H1 (cell line): Measurements from ENCODE around the gene PAQR4. TPM values are rescaled to one million over a fixed set of nuclear protein-coding genes. Genes with fewer than 3 reads are reported as not detected.

ENCODE experiments used
- BRCA1 ChIP-seq: IDR thresholded peaks from 2 replicates; pipeline ENCODE4 v1.6.1; 2012; ENCODE audit warnings: low read depth, low read length, improper control_type of control experiment
- CHD7 ChIP-seq: fragments of 300-600 bp; sonication (generic); IDR thresholded peaks from 2 replicates; pipeline ENCODE4 v1.7.1; 2012; ENCODE audit warnings: low read length, moderate library complexity, mild to moderate bottlenecking, inconsistent platforms; ENCODE audit not compliant: insufficient replicate concordance
- EGR1 ChIP-seq: IDR thresholded peaks from 2 replicates; pipeline ENCODE4 v1.6.1; 2011; ENCODE audit warnings: low read depth, low read length, borderline replicate concordance
- EZH2 ChIP-seq: fragments of 200-600 bp; sonication (generic); IDR thresholded peaks from 2 replicates; pipeline ENCODE4 v1.7.1; 2012; ENCODE audit warnings: low read depth, mild to moderate bottlenecking, moderate library complexity, low read length, inconsistent platforms; ENCODE audit not compliant: severe bottlenecking
- GABPA ChIP-seq: IDR thresholded peaks from 2 replicates; pipeline ENCODE4 v1.6.1; 2011; ENCODE audit warnings: mild to moderate bottlenecking, low read length, moderate library complexity, borderline replicate concordance; ENCODE audit not compliant: insufficient read depth
- GTF2F1 ChIP-seq: IDR thresholded peaks from 2 replicates; pipeline ENCODE4 v1.6.1; 2012; ENCODE audit warnings: low read depth, low read length, improper control_type of control experiment, borderline replicate concordance
- NANOG ChIP-seq: IDR thresholded peaks from 2 replicates; pipeline ENCODE4 v1.6.1; 2011; ENCODE audit warnings: low read length, low read depth, mild to moderate bottlenecking, inconsistent platforms; ENCODE audit not compliant: insufficient read depth, poor library complexity, severe bottlenecking
- RFX5 ChIP-seq: IDR thresholded peaks from 2 replicates; pipeline ENCODE4 v1.6.1; 2011; ENCODE audit warnings: low read depth, low read length, improper control_type of control experiment, borderline replicate concordance
- SUZ12 ChIP-seq: fragments of 200-600 bp; sonication (generic); IDR thresholded peaks from 2 replicates; pipeline ENCODE4 v1.6.1; 2012; ENCODE audit warnings: mild to moderate bottlenecking, inconsistent platforms, low read length, moderate library complexity, mixed read lengths
- polyA plus RNA-seq, 7 experiments: library from polyadenylated mRNA; depleted of rRNA in 3 of 7; stranded (reverse) in 5 of 7; unstranded in 2 of 7; fragments of >200 nt in 5 of 7; fragments of 200-250 nt in 2 of 7; gene quantifications; 1 replicate in 5 of 7; 2 replicates in 1 of 7; 4 replicates in 1 of 7; pipeline versions ENCODE4 v1.2.1 to v1.2.3, GENCODE V29; 2011 to 2013; ENCODE audit warnings: missing spikeins in 2 of 7, mixed read lengths in 2 of 7
- total RNA-seq: library from RNA; stranded (reverse); fragmentation: NEBNext Ultra II Directional; extraction: Animal tissue kit (Norgen Biotek cat#: 25700); gene quantifications from 2 replicates; pipeline ENCODE4 v1.2.1, GENCODE V29; 2021
- TF ChIP-seq, protein P1 (sequence below): IDR thresholded peaks from 2 replicates; pipeline ENCODE4 v1.6.1; 2012; ENCODE audit warnings: low read length, inconsistent platforms

Gene PAQR4
- total and polyA plus RNA-seq, 2 of the 8 experiments (the other 6 are each of a cell fraction or from before 2014, with no cell fraction given): 28.2 to 34.6 TPM

DNA sequence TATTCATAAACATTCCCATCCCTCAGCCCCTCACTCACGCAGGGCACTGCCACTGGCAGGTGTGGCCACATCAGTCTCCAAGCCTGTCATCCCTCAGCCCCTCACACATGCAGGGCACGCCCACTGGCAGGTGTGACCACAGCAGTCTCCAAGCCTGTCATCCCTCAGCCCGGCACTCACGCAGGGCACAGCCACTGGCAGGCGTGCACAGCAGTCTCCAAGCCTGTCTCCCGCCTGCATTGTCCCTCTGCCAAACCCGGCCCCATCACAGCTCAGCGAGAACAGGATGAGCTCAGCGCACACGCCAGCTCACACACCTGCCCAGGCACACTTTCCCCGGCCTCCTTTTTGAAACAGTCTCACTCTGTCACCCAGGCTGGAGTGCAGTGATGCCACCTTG is 16.5 kb upstream of the PAQR4 start (continued):
- no peak for TF ChIP-seq CHD7
- no peak for TF ChIP-seq GTF2F1
- no peak for TF ChIP-seq SUZ12
- no peak for TF ChIP-seq GABPA
- no peak for TF ChIP-seq BRCA1
- no peak for TF ChIP-seq NANOG
- no peak for TF ChIP-seq EZH2
- TF ChIP-seq RFX5: no peak
- TF ChIP-seq EGR1: no peak
- TF ChIP-seq, protein P1, sequence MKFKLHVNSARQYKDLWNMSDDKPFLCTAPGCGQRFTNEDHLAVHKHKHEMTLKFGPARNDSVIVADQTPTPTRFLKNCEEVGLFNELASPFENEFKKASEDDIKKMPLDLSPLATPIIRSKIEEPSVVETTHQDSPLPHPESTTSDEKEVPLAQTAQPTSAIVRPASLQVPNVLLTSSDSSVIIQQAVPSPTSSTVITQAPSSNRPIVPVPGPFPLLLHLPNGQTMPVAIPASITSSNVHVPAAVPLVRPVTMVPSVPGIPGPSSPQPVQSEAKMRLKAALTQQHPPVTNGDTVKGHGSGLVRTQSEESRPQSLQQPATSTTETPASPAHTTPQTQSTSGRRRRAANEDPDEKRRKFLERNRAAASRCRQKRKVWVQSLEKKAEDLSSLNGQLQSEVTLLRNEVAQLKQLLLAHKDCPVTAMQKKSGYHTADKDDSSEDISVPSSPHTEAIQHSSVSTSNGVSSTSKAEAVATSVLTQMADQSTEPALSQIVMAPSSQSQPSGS: no peak
- TF ChIP-seq, all 59 proteins: peak for 0
